ENCODE results near the gene FOLR3. TPM values are rescaled to one million over a fixed set of nuclear protein-coding genes. Genes with fewer than 3 reads are reported as not detected.
"Not testable (repeated sequence)": the region's sequence is repeated elsewhere in the genome, so short reads cannot be mapped to it uniquely, and the experiment has no call there.

The FOLR3 gene
- total RNA-seq (not detected), total RNA-seq (0 to 0.14 (median 0) reads per million in 29 experiments)
- not detected for total RNA-seq (2013)

GRCh38 chr11:72135473-72135872 is at the start of gene FOLR3:
FOLR3 (plus strand) TSS chr11:72135725; CDS start chr11:72135953, 228 bp downstream.
- peak in 1 of 35 experiments; percentile 12 for DNase-seq
- H3K9me3 Mint-ChIP-seq; H3K36me3 Mint-ChIP-seq; H3K9me3 ChIP-seq; H3K4me3 ChIP-seq (ENCODE audit: control insufficient read depth in 1 of 2, extremely low read depth in 1 of 2, low read length in 1 of 2); ATAC-seq (replicated peaks in 1 of 4); H3K4me1 Mint-ChIP-seq; CTCF ChIA-PET; H3K27ac Mint-ChIP-seq; POLR2A ChIA-PET; H3K36me3 ChIP-seq (ENCODE audit: control insufficient read depth in 2 of 2, extremely low read depth in 1 of 2, insufficient read depth in 1 of 2, low read length in 1 of 2); H3K27ac ChIP-seq (ENCODE audit: low read length); H3K4me3 Mint-ChIP-seq; H3K4me1 ChIP-seq (ENCODE audit: control insufficient read depth in 1 of 2, extremely low read depth in 1 of 2, insufficient read depth in 2 of 2, low read length in 2 of 2): not testable (repeated sequence)
- H3K27me3 Mint-ChIP-seq, result peaks cover 9 to 20% of the 10 kb centered on the region in 2 donors
- 88% methylated on average over 1 of the region's 4 CpGs for WGBS (ENCODE audit: insufficient coverage)
- peaks cover 0 to 14% of the 10 kb centered on the region in 2 experiments for H3K27me3 ChIP-seq (replicated peaks in 1 of 2; ENCODE audit: control insufficient read depth in 2 of 2, extremely low read depth in 1 of 2, insufficient read depth in 2 of 2, low read length in 1 of 2)

GRCh38 chr11:72088076-72088808 is 47.3 kb upstream of the FOLR3 start:
- H3K9me3 Mint-ChIP-seq, result no peaks in the 10 kb centered on the region
- H3K4me1 Mint-ChIP-seq, result peaks cover 10 to 15% (median 11%) of the 10 kb centered on the region in 3 donors
- no peaks in the 10 kb centered on the region for H3K27me3 ChIP-seq (replicated peaks in 1 of 2; ENCODE audit: control insufficient read depth in 2 of 2, extremely low read depth in 1 of 2, insufficient read depth in 2 of 2, low read length in 1 of 2)
- H3K9me3 ChIP-seq, result no peaks in the 10 kb centered on the region
- ChIA-PET CTCF (interaction anchor here in 1 of 2 donors (1.6 kb wide), 1 partner anchor 63 kb away, joined by 7 read pairs; no protein-coding TSS in a partner anchor), POLR2A (no interaction called here)
- no peak overlapping the region for H3K4me3 ChIP-seq (ENCODE audit: control insufficient read depth in 1 of 2, extremely low read depth in 1 of 2, low read length in 1 of 2)
- peaks cover 12% of the 10 kb centered on the region for H3K36me3 Mint-ChIP-seq
- no peaks in the 10 kb centered on the region for H3K27me3 Mint-ChIP-seq
- no peak overlapping the region for H3K4me3 Mint-ChIP-seq
- H3K27ac Mint-ChIP-seq, result peak overlapping the region in 1 of 2 donors; percentile 30
- ATAC-seq (replicated peaks in 1 of 4), result no peak
- 98% methylated on average over 3 of the region's 4 CpGs for WGBS (ENCODE audit: insufficient coverage)
- H3K36me3 ChIP-seq (ENCODE audit: control insufficient read depth in 2 of 2, extremely low read depth in 1 of 2, insufficient read depth in 1 of 2, low read length in 1 of 2), result peaks cover 0 to 24% of the 10 kb centered on the region in 2 donors
- peaks cover 0 to 4% of the 10 kb centered on the region in 2 experiments for H3K4me1 ChIP-seq (ENCODE audit: control insufficient read depth in 1 of 2, extremely low read depth in 1 of 2, insufficient read depth in 2 of 2, low read length in 2 of 2)
- H3K27ac ChIP-seq (ENCODE audit: low read length), result no peak overlapping the region
- DNase-seq, result no peak

- Mint-ChIP-seq H3K9me3 (no peaks in the 10 kb centered on the region), H3K4me1 (peaks cover 10 to 12% (median 11%) of the 10 kb centered on the region in 3 donors), H3K4me3 (no peak overlapping the region), H3K36me3 (peaks cover 17% of the 10 kb centered on the region), H3K27me3 (no peaks in the 10 kb centered on the region), H3K27ac (peak overlapping the region; percentile 6 to 70)
- DNase-seq (peak; percentile 43 to 82 (median 67)), ATAC-seq (replicated peaks in 1 of 4) (peak; percentile 89 to 99 (median 90))
- H3K27me3 ChIP-seq (replicated peaks in 1 of 2; ENCODE audit: control insufficient read depth in 2 of 2, extremely low read depth in 1 of 2, insufficient read depth in 2 of 2, low read length in 1 of 2), result no peaks in the 10 kb centered on the region
- WGBS (ENCODE audit: insufficient coverage), result 40% methylated on average over 2 of the region's 4 CpGs
- no peaks in the 10 kb centered on the region for H3K9me3 ChIP-seq
- POLR2A ChIA-PET, result no interaction called here
- CTCF ChIA-PET, result interaction anchor here (0.6 to 2.5 kb wide), 21 partner anchors 9 to 340 kb away, joined by 3 to 40 read pairs (median 5); no protein-coding TSS in a partner anchor
- no peak overlapping the region for H3K27ac ChIP-seq (ENCODE audit: low read length)
- H3K4me3 ChIP-seq (ENCODE audit: control insufficient read depth in 1 of 2, extremely low read depth in 1 of 2, low read length in 1 of 2), result no peak overlapping the region
- H3K4me1 ChIP-seq (ENCODE audit: control insufficient read depth in 1 of 2, extremely low read depth in 1 of 2, insufficient read depth in 2 of 2, low read length in 2 of 2), result peaks cover 0 to 4% of the 10 kb centered on the region in 2 experiments
- peaks cover 5 to 36% of the 10 kb centered on the region in 2 donors for H3K36me3 ChIP-seq (ENCODE audit: control insufficient read depth in 2 of 2, extremely low read depth in 1 of 2, insufficient read depth in 1 of 2, low read length in 1 of 2)
Measured at GRCh38 chr11:72091292-72091691, 44.2 kb upstream of the FOLR3 start.

- no peaks in the 10 kb centered on the region for H3K27me3 Mint-ChIP-seq
- POLR2A ChIA-PET, result no interaction called here
- H3K36me3 Mint-ChIP-seq, result peaks cover 22% of the 10 kb centered on the region
- no peak overlapping the region for H3K4me3 ChIP-seq (ENCODE audit: control insufficient read depth in 1 of 2, extremely low read depth in 1 of 2, low read length in 1 of 2)
- peaks cover 5 to 53% of the 10 kb centered on the region in 2 donors for H3K36me3 ChIP-seq (ENCODE audit: control insufficient read depth in 2 of 2, extremely low read depth in 1 of 2, insufficient read depth in 1 of 2, low read length in 1 of 2)
- H3K9me3 Mint-ChIP-seq, result no peaks in the 10 kb centered on the region
- H3K9me3 ChIP-seq, result no peaks in the 10 kb centered on the region
- no peak overlapping the region for H3K27ac Mint-ChIP-seq
- H3K4me3 Mint-ChIP-seq, result no peak overlapping the region
- CTCF ChIA-PET, result interaction anchor here in 1 of 2 donors (1.1 kb wide), 1 partner anchor 73 kb away, joined by 3 read pairs; no protein-coding TSS in a partner anchor
- ATAC-seq (replicated peaks in 1 of 4), result no peak
- 100% methylated on average over 2 of the region's 3 CpGs for WGBS (ENCODE audit: insufficient coverage)
- H3K4me1 ChIP-seq (ENCODE audit: control insufficient read depth in 1 of 2, extremely low read depth in 1 of 2, insufficient read depth in 2 of 2, low read length in 2 of 2), result peaks cover 10 to 43% of the 10 kb centered on the region in 2 experiments
- DNase-seq, result no peak
- H3K27me3 ChIP-seq (replicated peaks in 1 of 2; ENCODE audit: control insufficient read depth in 2 of 2, extremely low read depth in 1 of 2, insufficient read depth in 2 of 2, low read length in 1 of 2), result no peaks in the 10 kb centered on the region
- H3K27ac ChIP-seq (ENCODE audit: low read length), result no peak overlapping the region
- peaks cover 35 to 39% (median 37%) of the 10 kb centered on the region in 3 donors for H3K4me1 Mint-ChIP-seq
Measured at GRCh38 chr11:72098741-72099140, 36.8 kb upstream of the FOLR3 start.

- no peak for DNase-seq
- H3K36me3 Mint-ChIP-seq, result peaks cover 15% of the 10 kb centered on the region
- no peaks in the 10 kb centered on the region for H3K27me3 Mint-ChIP-seq
- H3K9me3 ChIP-seq, result no peaks in the 10 kb centered on the region
- peaks cover 12 to 49% of the 10 kb centered on the region in 2 experiments for H3K4me1 ChIP-seq (ENCODE audit: control insufficient read depth in 1 of 2, extremely low read depth in 1 of 2, insufficient read depth in 2 of 2, low read length in 2 of 2)
- H3K4me1 Mint-ChIP-seq, result peaks cover 44 to 51% (median 47%) of the 10 kb centered on the region in 3 donors
- H3K9me3 Mint-ChIP-seq, result no peaks in the 10 kb centered on the region
- peak overlapping the region in 1 of 2 donors; percentile 86 for H3K27ac Mint-ChIP-seq
- H3K36me3 ChIP-seq (ENCODE audit: control insufficient read depth in 2 of 2, extremely low read depth in 1 of 2, insufficient read depth in 1 of 2, low read length in 1 of 2), result peaks cover 5 to 46% of the 10 kb centered on the region in 2 donors
- 70% methylated on average over 2 of the region's 3 CpGs for WGBS (ENCODE audit: insufficient coverage)
- CTCF ChIA-PET, result interaction anchor here (1.2 to 1.6 kb wide), 2 partner anchors 9 to 121 kb away, joined by 3 read pairs; no protein-coding TSS in a partner anchor
- H3K27ac ChIP-seq (ENCODE audit: low read length), result no peak overlapping the region
- POLR2A ChIA-PET, result no interaction called here
- no peaks in the 10 kb centered on the region for H3K27me3 ChIP-seq (replicated peaks in 1 of 2; ENCODE audit: control insufficient read depth in 2 of 2, extremely low read depth in 1 of 2, insufficient read depth in 2 of 2, low read length in 1 of 2)
- no peak for ATAC-seq (replicated peaks in 1 of 4)
- no peak overlapping the region for H3K4me3 Mint-ChIP-seq
- H3K4me3 ChIP-seq (ENCODE audit: control insufficient read depth in 1 of 2, extremely low read depth in 1 of 2, low read length in 1 of 2), result no peak overlapping the region
Measured at GRCh38 chr11:72100009-72100408, 35.5 kb upstream of the FOLR3 start.

- peaks cover under 1 to 43% of the 10 kb centered on the region in 2 donors for H3K36me3 ChIP-seq (ENCODE audit: control insufficient read depth in 2 of 2, extremely low read depth in 1 of 2, insufficient read depth in 1 of 2, low read length in 1 of 2)
- Mint-ChIP-seq H3K36me3 (peaks cover 18% of the 10 kb centered on the region), H3K27ac (peak overlapping the region; percentile 61 to 86), H3K4me1 (peaks cover 44 to 53% (median 49%) of the 10 kb centered on the region in 3 donors), H3K4me3 (no peak overlapping the region), H3K9me3 (no peaks in the 10 kb centered on the region), H3K27me3 (no peaks in the 10 kb centered on the region)
- no peak overlapping the region for H3K27ac ChIP-seq (ENCODE audit: low read length)
- 86% methylated on average over 1 of the region's 1 CpG for WGBS (ENCODE audit: insufficient coverage)
- no peak for ATAC-seq (replicated peaks in 1 of 4)
- H3K4me1 ChIP-seq (ENCODE audit: control insufficient read depth in 1 of 2, extremely low read depth in 1 of 2, insufficient read depth in 2 of 2, low read length in 2 of 2), result peaks cover 12 to 49% of the 10 kb centered on the region in 2 experiments
- ChIA-PET CTCF (interaction anchor here (0.8 to 1.6 kb wide), 4 partner anchors 9 to 123 kb away, joined by 3 read pairs; partner anchors contain the start of gene ANAPC15 (in 1 of the 2)), POLR2A (no interaction called here)
- H3K4me3 ChIP-seq (ENCODE audit: control insufficient read depth in 1 of 2, extremely low read depth in 1 of 2, low read length in 1 of 2), result no peak overlapping the region
- no peaks in the 10 kb centered on the region for H3K9me3 ChIP-seq
- DNase-seq, result peak in 1 of 35 experiments; percentile 14
- H3K27me3 ChIP-seq (replicated peaks in 1 of 2; ENCODE audit: control insufficient read depth in 2 of 2, extremely low read depth in 1 of 2, insufficient read depth in 2 of 2, low read length in 1 of 2), result no peaks in the 10 kb centered on the region
Measured at GRCh38 chr11:72100462-72100861, 35.1 kb upstream of the FOLR3 start.
